GM19452 (cell line): Measurements from ENCODE around the gene HSF2.

Experiments
- ATAC-seq: cut with Tn5 transposase; IDR thresholded peaks from one replicate; pipeline ENCODE4 v1.9.1; 2021; ENCODE audit not compliant: unreplicated experiment

Gene HSF2

GRCh38 chr6:122394016-122394415, 5.4 kb upstream of the HSF2 start:
- ATAC-seq, result no peak

DNA sequence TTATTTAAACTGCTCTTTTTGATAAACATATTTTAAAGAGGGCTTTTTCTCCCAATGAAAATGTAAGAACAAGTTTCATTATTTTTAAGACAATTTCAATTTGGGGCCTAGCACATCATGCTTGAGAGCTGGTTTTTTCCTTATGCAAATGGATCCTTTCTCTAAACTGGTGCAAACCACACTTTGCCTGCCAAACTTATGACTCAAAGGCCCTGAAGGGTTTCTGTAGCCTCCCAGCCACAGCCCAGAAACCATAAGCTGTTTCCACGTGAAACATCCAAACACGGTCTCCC, 451 bp upstream of the HSF2 start:
- ATAC-seq, result no peak

- peak; percentile 19 for ATAC-seq
Observed at GRCh38 chr6:122400121-122400450, 634 bp downstream of the HSF2 start.

DNA sequence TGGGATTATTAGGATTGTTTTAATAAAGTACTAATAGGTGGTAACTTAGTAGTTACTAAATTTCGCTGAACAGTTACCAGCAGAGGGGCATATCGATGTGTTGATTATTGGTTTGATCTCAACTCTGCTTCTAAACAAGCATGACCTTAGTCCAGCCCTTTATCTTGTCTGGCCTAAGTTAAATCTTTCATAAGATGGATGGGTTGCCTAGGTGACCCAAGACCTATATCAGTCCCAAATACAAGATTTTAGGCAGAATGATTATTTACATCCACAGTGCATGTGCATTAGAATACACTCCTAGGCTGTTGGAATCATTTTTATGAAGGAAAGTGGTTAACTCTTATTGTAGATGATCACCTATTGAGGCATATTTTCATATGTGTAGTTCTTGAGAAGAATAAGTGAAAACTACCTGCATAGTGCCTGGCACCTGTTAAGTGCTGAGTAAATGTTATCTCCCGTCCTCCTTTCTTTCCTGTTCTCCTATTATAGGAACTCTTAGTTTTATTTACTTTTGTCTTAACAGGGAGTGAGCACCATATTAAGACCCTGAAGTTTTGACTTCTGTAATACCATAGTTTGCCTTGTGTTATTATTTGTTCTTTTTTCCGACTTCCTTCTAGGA, 1.1 kb downstream of the HSF2 start:
- ATAC-seq, result no peak

DNA sequence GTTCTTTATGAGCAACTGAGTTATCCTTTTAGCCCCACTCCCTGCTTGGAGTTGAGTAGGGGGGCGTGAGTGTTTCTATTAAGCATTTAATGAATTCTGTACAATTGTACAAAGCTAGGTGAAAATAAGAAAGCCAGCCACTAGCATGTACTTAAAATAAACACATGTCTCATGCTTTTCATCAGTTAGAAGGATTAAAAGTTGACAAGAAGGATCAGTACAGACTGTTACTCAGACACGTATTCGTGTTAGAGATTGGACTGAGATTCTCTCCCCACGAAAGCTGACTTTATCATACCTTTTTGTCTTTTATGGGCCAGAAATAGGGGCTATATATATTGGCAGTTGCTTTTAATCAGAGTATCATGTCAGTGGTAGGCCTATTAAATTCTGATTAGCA, 1.7 kb downstream of the HSF2 start:
- no peak for ATAC-seq

DNA sequence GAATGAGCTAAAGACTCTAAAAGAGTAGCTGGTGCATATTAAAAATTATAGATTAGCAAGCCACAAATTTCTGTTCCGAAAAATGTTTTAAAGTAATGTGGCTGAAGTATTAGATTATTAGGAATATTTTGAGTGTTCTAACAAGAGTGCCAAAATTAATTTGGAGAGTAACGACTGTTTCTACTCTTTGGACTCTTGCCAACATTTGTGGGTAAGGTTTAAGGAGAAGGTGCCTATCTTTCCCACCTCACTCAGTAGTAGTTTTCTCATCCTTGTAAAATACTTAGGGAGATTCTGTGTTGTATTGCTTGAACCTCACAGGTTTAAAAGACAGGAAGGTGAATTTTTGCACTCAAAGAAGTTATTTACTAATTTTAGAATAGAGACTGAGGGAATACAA, 5.0 kb downstream of the HSF2 start:
- ATAC-seq, result no peak

DNA sequence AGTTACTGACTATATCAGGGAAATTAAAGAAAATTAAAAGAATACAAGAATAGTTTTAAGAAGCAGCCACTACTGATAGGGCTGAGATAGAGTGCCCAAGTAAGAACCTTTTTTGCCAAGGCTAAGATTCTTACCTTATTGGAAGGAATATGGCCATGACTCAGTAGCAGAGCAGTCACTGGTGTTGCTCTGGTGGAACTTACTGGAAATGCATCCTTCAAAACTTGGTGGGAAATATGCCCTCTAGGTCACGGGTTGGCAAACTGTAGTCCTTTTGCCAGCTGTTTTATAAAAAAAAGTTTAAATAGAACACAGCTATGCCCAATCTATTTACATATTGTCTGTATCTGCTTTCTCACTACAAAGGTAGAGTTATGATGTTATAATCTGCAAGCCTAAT, 6.0 kb downstream of the HSF2 start:
- ATAC-seq, result no peak

- no peak for ATAC-seq
Observed at GRCh38 chr6:122406187-122406586, 6.7 kb downstream of the HSF2 start.

GRCh38 chr6:122407712-122408111, 8.3 kb downstream of the HSF2 start:
- no peak for ATAC-seq

- ATAC-seq, result no peak
Observed at GRCh38 chr6:122408240-122408639, 8.8 kb downstream of the HSF2 start.

DNA sequence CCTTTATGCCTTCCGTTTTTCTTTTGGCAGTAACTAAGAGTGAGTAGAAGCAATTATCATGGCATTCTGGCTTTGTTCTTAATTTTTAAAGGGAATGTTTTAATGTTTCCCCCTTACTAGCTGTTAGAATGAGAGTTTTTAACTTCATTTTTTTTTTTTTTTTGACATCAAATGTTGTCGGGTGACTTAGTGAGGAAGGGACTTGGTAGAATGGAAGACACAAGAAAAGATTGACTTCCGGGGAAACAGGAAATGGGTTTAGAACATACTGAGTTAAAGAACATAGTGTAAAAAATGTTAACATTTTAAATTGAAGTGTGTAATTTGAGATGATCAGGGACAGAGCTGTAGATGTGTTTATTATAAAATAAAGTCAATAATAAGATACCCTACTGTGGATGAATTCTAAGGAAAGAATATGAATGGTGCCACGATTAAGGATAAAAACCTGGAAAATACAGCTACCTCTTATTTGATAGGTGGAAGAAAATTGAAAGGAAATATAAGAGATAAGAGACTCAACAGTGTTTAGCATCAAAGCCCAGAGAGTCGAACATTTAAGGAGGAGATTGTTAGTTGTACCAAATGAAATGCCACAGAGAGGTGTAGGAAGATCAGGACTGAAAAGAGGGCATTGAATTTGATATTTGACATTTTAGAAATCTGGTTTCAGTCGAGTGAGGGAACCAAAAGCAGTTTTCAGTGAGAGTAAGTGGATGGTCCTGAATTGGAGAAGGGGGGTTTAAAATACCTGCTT, 9.4 kb downstream of the HSF2 start:
- no peak for ATAC-seq

DNA sequence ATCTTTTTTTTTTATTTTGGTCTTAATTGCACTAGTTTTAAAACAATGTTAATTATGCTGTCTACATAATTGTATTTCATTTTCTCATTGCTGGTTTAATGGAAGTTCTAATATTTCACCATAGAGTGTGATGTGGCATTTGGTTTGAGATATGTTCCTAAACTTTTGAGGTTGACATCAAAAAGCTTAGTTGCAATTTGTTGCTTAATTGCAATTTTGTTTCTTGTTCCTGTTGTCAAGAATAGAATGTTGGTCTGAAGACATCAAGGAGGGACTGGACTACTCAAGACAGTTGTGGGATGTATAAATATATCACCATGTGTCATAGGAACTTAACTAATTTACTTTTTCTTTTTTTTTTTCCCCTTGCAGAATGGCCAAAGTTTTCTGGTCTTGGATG, 12.5 kb downstream of the HSF2 start:
- ATAC-seq, result no peak

- ATAC-seq, result no peak
Observed at GRCh38 chr6:122416825-122417224, 17.4 kb downstream of the HSF2 start.

GRCh38 chr6:122422003-122422402, 22.6 kb downstream of the HSF2 start:
- ATAC-seq, result no peak

- ATAC-seq, result peak; percentile 81
Observed at GRCh38 chr6:122422614-122423267, 23.3 kb downstream of the HSF2 start.

DNA sequence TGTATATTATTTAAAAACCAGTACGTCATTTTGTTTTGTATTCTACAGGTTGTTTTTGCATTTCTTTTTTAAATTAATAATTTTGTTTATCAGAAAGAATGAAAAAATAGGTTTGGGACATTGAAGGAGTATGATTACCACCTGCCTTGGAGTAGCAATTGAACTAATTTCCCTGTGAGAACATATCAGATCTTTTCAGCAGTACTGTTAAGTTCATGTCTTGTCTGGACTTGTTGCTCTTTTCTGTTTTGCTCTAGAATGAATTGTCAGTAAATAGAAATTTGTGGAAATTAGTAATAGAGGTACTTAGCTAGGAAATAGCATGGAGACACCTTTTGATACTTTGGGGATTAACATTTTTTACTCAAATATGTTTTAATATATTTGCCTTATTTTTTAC, 24.3 kb downstream of the HSF2 start:
- no peak for ATAC-seq

DNA sequence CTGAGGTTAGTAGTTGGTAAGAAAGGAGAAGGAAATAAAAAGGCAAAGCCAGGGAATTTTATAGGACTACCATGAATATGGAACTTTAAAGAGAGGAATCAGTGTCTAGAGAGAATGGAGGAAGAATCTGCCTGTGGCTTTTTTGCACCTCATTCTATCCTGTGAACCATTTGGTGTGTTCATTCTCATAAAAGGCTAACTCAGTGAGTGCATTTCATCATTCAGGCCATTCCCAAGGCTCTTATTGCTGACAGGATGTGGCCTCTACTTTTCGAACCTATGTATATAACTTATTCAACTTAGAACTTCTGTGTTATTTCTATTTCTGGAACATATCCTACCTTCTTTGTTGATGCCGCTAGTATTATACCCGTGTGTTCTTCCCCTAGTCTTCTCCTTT, 27.1 kb downstream of the HSF2 start:
- ATAC-seq, result no peak

- no peak for ATAC-seq
Observed at GRCh38 chr6:122428781-122429180, 29.3 kb downstream of the HSF2 start.

- ATAC-seq, result no peak
Observed at GRCh38 chr6:122429323-122429722, 29.9 kb downstream of the HSF2 start.

GRCh38 chr6:122431780-122432179, 32.3 kb downstream of the HSF2 start:
- ATAC-seq, result no peak

- no peak for ATAC-seq
Observed at GRCh38 chr6:122432816-122433215, 33.4 kb downstream of the HSF2 start.

- no peak for ATAC-seq
Observed at GRCh38 chr6:122438975-122439374, 39.5 kb downstream of the HSF2 start.

DNA sequence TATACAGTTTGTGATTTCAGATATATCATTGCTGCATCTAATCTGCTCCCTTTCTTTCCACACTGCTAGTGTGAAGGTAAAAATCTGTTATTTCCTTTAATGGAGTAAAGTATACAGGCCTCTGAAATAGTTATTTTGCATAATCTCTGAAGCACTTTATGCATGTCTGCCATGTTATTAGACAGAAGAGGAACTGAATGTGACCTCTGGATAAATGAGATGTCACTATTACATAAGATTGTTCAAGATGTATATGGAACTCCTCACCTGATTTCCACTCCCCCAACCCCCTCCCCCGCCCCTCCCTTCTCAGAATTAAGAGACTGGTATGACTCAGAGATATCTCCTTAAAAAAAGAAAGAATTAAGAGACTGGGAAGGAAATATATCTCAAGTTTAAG, 45.8 kb downstream of the HSF2 start:
- ATAC-seq, result no peak
